GM23338 (cell line): ENCODE results near the gene GRP. TPM values are rescaled to one million over a fixed set of nuclear protein-coding genes. Genes with fewer than 3 reads are reported as not detected.

Experiments used
- CTCF ChIP-seq, 2 experiments: fragments of 200-600 bp in 1 of 2; sonication (generic) in 1 of 2; conservative IDR thresholded peaks; 2 replicates each; pipeline versions ENCODE4 v1.5.1 to v1.6.1; 2016 to 2017; ENCODE audit warnings: antibody characterized with exemption in 2 of 2, low read depth in 2 of 2, mild to moderate bottlenecking in 2 of 2, moderate library complexity in 1 of 2
- ETS1 ChIP-seq: IDR thresholded peaks from 2 replicates; pipeline ENCODE4 v1.6.1; 2016; ENCODE audit warnings: antibody characterized with exemption
- EZH2phosphoT487 ChIP-seq: fragments of 200-600 bp; sonication (generic); IDR thresholded peaks from one replicate; pipeline ENCODE4 v1.8.1; 2018; ENCODE audit warnings: antibody characterized with exemption; ENCODE audit not compliant: unreplicated experiment
- NANOG ChIP-seq: IDR thresholded peaks from 2 replicates; pipeline ENCODE4 v1.6.1; 2016; ENCODE audit warnings: antibody characterized with exemption, borderline replicate concordance
- POLR2AphosphoS5 ChIP-seq: IDR thresholded peaks from 2 replicates; pipeline ENCODE4 v1.6.1; 2016; ENCODE audit warnings: antibody characterized with exemption, low read depth
- STAT1 ChIP-seq: IDR thresholded peaks from one replicate; pipeline ENCODE4 v1.6.1; 2016; ENCODE audit warnings: antibody characterized with exemption; ENCODE audit not compliant: unreplicated experiment
- ZNF114 ChIP-seq: fragments of 250-450 bp; sonication (Bioruptor Pico); IDR thresholded peaks from 2 replicates; pipeline ENCODE4 v1.5.0; 2020; ENCODE audit warnings: mild to moderate bottlenecking, moderate library complexity
- polyA plus RNA-seq: library from polyadenylated mRNA; unstranded; fragments of >200 nt; fragmentation: Nextera tagmentation; extraction: Ambion mirVana; gene quantifications from 2 replicates; pipeline ENCODE4 v1.2.1, GENCODE V29; 2016
- total RNA-seq: library from RNA; depleted of rRNA; stranded (reverse); fragments of >200 nt; shearing (Covaris generic); gene quantifications from 2 replicates; pipeline ENCODE4 v1.2.3, GENCODE V29; 2014
- TF ChIP-seq, protein P1 (sequence below): fragments of 250-450 bp; sonication (Bioruptor Pico); IDR thresholded peaks from 2 replicates; pipeline ENCODE4 v1.5.0; 2020; ENCODE audit warnings: mild to moderate bottlenecking, moderate library complexity

The GRP gene
- total and polyA plus RNA-seq, 2 experiments from 2014 or later, result not detected

DNA sequence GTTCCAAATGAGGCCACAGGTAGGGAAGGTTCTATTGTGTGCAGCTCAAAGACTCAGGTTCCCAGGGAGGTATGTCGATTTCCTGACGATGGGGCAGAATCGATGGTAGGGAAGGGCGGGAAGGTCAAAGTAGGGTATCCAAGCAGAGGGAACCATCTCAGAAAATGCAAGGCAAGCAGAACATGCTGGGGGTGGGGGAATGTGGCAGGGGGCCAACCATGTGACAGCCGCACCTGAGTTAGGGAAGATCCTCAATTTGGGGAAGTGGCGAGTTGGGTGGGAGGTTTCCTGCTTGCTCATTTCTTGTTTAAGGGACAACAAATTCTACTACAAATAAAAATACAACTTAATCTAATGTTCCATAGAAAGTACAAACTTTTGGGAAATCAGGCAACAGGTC is 21.7 kb upstream of the GRP start (continued):
- TF ChIP-seq, protein P1, sequence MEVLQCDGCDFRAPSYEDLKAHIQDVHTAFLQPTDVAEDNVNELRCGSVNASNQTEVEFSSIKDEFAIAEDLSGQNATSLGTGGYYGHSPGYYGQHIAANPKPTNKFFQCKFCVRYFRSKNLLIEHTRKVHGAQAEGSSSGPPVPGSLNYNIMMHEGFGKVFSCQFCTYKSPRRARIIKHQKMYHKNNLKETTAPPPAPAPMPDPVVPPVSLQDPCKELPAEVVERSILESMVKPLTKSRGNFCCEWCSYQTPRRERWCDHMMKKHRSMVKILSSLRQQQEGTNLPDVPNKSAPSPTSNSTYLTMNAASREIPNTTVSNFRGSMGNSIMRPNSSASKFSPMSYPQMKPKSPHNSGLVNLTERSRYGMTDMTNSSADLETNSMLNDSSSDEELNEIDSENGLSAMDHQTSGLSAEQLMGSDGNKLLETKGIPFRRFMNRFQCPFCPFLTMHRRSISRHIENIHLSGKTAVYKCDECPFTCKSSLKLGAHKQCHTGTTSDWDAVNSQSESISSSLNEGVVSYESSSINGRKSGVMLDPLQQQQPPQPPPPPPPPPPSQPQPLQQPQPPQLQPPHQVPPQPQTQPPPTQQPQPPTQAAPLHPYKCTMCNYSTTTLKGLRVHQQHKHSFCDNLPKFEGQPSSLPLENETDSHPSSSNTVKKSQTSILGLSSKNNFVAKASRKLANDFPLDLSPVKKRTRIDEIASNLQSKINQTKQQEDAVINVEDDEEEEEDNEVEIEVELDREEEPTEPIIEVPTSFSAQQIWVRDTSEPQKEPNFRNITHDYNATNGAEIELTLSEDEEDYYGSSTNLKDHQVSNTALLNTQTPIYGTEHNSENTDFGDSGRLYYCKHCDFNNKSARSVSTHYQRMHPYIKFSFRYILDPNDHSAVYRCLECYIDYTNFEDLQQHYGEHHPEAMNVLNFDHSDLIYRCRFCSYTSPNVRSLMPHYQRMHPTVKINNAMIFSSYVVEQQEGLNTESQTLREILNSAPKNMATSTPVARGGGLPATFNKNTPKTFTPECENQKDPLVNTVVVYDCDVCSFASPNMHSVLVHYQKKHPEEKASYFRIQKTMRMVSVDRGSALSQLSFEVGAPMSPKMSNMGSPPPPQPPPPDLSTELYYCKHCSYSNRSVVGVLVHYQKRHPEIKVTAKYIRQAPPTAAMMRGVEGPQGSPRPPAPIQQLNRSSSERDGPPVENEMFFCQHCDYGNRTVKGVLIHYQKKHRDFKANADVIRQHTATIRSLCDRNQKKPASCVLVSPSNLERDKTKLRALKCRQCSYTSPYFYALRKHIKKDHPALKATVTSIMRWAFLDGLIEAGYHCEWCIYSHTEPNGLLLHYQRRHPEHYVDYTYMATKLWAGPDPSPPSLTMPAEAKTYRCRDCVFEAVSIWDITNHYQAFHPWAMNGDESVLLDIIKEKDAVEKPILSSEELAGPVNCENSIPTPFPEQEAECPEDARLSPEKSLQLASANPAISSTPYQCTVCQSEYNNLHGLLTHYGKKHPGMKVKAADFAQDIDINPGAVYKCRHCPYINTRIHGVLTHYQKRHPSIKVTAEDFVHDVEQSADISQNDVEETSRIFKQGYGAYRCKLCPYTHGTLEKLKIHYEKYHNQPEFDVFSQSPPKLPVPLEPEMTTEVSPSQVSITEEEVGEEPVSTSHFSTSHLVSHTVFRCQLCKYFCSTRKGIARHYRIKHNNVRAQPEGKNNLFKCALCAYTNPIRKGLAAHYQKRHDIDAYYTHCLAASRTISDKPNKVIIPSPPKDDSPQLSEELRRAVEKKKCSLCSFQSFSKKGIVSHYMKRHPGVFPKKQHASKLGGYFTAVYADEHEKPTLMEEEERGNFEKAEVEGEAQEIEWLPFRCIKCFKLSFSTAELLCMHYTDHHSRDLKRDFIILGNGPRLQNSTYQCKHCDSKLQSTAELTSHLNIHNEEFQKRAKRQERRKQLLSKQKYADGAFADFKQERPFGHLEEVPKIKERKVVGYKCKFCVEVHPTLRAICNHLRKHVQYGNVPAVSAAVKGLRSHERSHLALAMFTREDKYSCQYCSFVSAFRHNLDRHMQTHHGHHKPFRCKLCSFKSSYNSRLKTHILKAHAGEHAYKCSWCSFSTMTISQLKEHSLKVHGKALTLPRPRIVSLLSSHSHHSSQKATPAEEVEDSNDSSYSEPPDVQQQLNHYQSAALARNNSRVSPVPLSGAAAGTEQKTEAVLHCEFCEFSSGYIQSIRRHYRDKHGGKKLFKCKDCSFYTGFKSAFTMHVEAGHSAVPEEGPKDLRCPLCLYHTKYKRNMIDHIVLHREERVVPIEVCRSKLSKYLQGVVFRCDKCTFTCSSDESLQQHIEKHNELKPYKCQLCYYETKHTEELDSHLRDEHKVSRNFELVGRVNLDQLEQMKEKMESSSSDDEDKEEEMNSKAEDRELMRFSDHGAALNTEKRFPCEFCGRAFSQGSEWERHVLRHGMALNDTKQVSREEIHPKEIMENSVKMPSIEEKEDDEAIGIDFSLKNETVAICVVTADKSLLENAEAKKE (CRISPR knock-in tag), result no peak
- TF ChIP-seq CTCF (conservative IDR thresholded peaks at IDR 0.05; ENCODE audit: low read depth in 2 of 2), result no peak
- TF ChIP-seq STAT1, result no peak
- TF ChIP-seq ETS1, result no peak
- TF ChIP-seq ZNF114, result no peak
- TF ChIP-seq POLR2AphosphoS5, result no peak
- no peak for TF ChIP-seq NANOG
- no peak for TF ChIP-seq EZH2phosphoT487
